ENCODE measurements around the gene ACTL7A.

DNA sequence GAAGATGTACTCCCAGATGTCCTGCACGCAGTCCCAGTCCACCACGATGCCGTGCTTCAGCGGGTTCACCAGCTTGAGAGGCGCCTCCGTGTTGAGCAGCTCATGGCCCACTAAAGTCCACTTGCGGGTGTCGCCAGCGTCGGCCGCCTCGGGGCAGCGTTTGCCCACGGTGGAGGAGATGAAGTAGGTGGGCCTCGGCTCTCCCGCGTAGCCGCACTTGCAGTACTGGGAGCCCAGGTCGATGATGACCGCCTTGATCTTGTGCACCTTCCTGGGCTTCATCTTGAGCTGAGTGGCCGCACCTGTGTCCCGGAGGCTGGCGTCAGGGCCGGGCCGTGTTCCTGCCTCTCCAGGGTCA lies 6.6 kb upstream of the ACTL7A start:
- TF ChIP-seq, protein P1, sequence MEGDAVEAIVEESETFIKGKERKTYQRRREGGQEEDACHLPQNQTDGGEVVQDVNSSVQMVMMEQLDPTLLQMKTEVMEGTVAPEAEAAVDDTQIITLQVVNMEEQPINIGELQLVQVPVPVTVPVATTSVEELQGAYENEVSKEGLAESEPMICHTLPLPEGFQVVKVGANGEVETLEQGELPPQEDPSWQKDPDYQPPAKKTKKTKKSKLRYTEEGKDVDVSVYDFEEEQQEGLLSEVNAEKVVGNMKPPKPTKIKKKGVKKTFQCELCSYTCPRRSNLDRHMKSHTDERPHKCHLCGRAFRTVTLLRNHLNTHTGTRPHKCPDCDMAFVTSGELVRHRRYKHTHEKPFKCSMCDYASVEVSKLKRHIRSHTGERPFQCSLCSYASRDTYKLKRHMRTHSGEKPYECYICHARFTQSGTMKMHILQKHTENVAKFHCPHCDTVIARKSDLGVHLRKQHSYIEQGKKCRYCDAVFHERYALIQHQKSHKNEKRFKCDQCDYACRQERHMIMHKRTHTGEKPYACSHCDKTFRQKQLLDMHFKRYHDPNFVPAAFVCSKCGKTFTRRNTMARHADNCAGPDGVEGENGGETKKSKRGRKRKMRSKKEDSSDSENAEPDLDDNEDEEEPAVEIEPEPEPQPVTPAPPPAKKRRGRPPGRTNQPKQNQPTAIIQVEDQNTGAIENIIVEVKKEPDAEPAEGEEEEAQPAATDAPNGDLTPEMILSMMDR (IDR thresholded peaks at IDR 0.05), result no peak
- no peak for TF ChIP-seq MYC (IDR thresholded peaks at IDR 0.05; ENCODE audit: borderline replicate concordance, low read length)
- no peak for TF ChIP-seq POLR2A (IDR thresholded peaks at IDR 0.05; ENCODE audit: low read length)

All from A549 (cell line).